Stimulated activated CD8-positive, alpha-beta memory T cell treated with anti-CD3 and anti-CD28 coated beads, Interleukin-12 subunit alpha, Interleukin-12 subunit beta, amount 100 ng/mL, for 1 hour (primary cell): ENCODE results near the gene EPHA6.

Experiments
- DNase-seq: peaks from one replicate; pipeline ENCODE4 v3.0.0-alpha.2; 2020; ENCODE audit warnings: low read depth

The EPHA6 gene

GRCh38 chr3:97277708-97278107, 463.3 kb downstream of the EPHA6 start:
- DNase-seq, result no peak

GRCh38 chr3:97278506-97278905, 464.1 kb downstream of the EPHA6 start:
- DNase-seq, result no peak

- DNase-seq, result no peak
Measured at GRCh38 chr3:97291901-97292300, 477.5 kb downstream of the EPHA6 start.

- no peak for DNase-seq
Measured at GRCh38 chr3:97293596-97294131, 479.3 kb downstream of the EPHA6 start.

GRCh38 chr3:97297032-97297431, 482.6 kb downstream of the EPHA6 start:
- no peak for DNase-seq

GRCh38 chr3:97301114-97301513, 486.7 kb downstream of the EPHA6 start:
- no peak for DNase-seq

- no peak for DNase-seq
Measured at GRCh38 chr3:97306226-97306625, 491.8 kb downstream of the EPHA6 start.

- DNase-seq, result no peak
Measured at GRCh38 chr3:97338375-97338774, 524.0 kb downstream of the EPHA6 start.

- DNase-seq, result no peak
Measured at GRCh38 chr3:97340940-97341339, 526.5 kb downstream of the EPHA6 start.

GRCh38 chr3:97347780-97348179, 533.4 kb downstream of the EPHA6 start:
- no peak for DNase-seq

GRCh38 chr3:97350971-97351370, 536.6 kb downstream of the EPHA6 start:
- DNase-seq, result no peak

- DNase-seq, result no peak
Measured at GRCh38 chr3:97353176-97353575, 538.8 kb downstream of the EPHA6 start.

GRCh38 chr3:97359977-97360376, 545.6 kb downstream of the EPHA6 start:
- no peak for DNase-seq

GRCh38 chr3:97360804-97361203, 546.4 kb downstream of the EPHA6 start:
- no peak for DNase-seq

GRCh38 chr3:97384583-97384982, 570.2 kb downstream of the EPHA6 start:
- DNase-seq, result no peak

GRCh38 chr3:97388774-97389173, 574.4 kb downstream of the EPHA6 start:
- no peak for DNase-seq

GRCh38 chr3:97389936-97390335, 575.5 kb downstream of the EPHA6 start:
- DNase-seq, result no peak

GRCh38 chr3:97391167-97391566, 576.8 kb downstream of the EPHA6 start:
- DNase-seq, result no peak

GRCh38 chr3:97409612-97410011, 595.2 kb downstream of the EPHA6 start:
- DNase-seq, result no peak

GRCh38 chr3:97421565-97421964, 607.2 kb downstream of the EPHA6 start:
- no peak for DNase-seq

GRCh38 chr3:97425002-97425401, 610.6 kb downstream of the EPHA6 start:
- DNase-seq, result no peak

- no peak for DNase-seq
Measured at GRCh38 chr3:97430601-97431000, 616.2 kb downstream of the EPHA6 start.

- DNase-seq, result no peak
Measured at GRCh38 chr3:97432914-97433313, 618.5 kb downstream of the EPHA6 start.

- no peak for DNase-seq
Measured at GRCh38 chr3:97438131-97438530, 623.7 kb downstream of the EPHA6 start.

- no peak for DNase-seq
Measured at GRCh38 chr3:97439373-97439772, 625.0 kb downstream of the EPHA6 start.
